ENCODE results near the gene CDH4.

Gene CDH4

GRCh38 chr20:61710108-61710507 lies 458.0 kb downstream of the CDH4 start:
- no peak for DNase-seq (ENCODE audit: low read depth in 2 of 2)

GRCh38 chr20:61712688-61713087 lies 460.6 kb downstream of the CDH4 start:
- DNase-seq (ENCODE audit: low read depth in 2 of 2): no peak

GRCh38 chr20:61718361-61719005 lies 466.4 kb downstream of the CDH4 start:
- DNase-seq (ENCODE audit: low read depth in 2 of 2): no peak

GRCh38 chr20:61719691-61720347 lies 467.8 kb downstream of the CDH4 start:
- peak in 1 of 2 donors; percentile 9 for DNase-seq (ENCODE audit: low read depth in 2 of 2)

- DNase-seq (ENCODE audit: low read depth in 2 of 2): no peak
Measured at GRCh38 chr20:61720348-61720696, 468.3 kb downstream of the CDH4 start.

- DNase-seq (ENCODE audit: low read depth in 2 of 2): no peak
Measured at GRCh38 chr20:61722146-61722678, 470.2 kb downstream of the CDH4 start.

- no peak for DNase-seq (ENCODE audit: low read depth in 2 of 2)
Measured at GRCh38 chr20:61723529-61724257, 471.6 kb downstream of the CDH4 start.

- DNase-seq (ENCODE audit: low read depth in 2 of 2): no peak
Measured at GRCh38 chr20:61724376-61724775, 472.3 kb downstream of the CDH4 start.

GRCh38 chr20:61725145-61725544 lies 473.1 kb downstream of the CDH4 start:
- DNase-seq (ENCODE audit: low read depth in 2 of 2): no peak

- no peak for DNase-seq (ENCODE audit: low read depth in 2 of 2)
Measured at GRCh38 chr20:61725966-61726365, 473.9 kb downstream of the CDH4 start.

- no peak for DNase-seq (ENCODE audit: low read depth in 2 of 2)
Measured at GRCh38 chr20:61726979-61727378, 474.9 kb downstream of the CDH4 start.

GRCh38 chr20:61727761-61728160 lies 475.7 kb downstream of the CDH4 start:
- DNase-seq (ENCODE audit: low read depth in 2 of 2): no peak

GRCh38 chr20:61728326-61728725 lies 476.3 kb downstream of the CDH4 start:
- DNase-seq (ENCODE audit: low read depth in 2 of 2): no peak

GRCh38 chr20:61728786-61729770 lies 477.0 kb downstream of the CDH4 start:
- no peak for DNase-seq (ENCODE audit: low read depth in 2 of 2)

- DNase-seq (ENCODE audit: low read depth in 2 of 2): no peak
Measured at GRCh38 chr20:61730631-61731362, 478.7 kb downstream of the CDH4 start.

- DNase-seq (ENCODE audit: low read depth in 2 of 2): no peak
Measured at GRCh38 chr20:61731363-61732181, 479.5 kb downstream of the CDH4 start.

- no peak for DNase-seq (ENCODE audit: low read depth in 2 of 2)
Measured at GRCh38 chr20:61732511-61733210, 480.6 kb downstream of the CDH4 start.

- DNase-seq (ENCODE audit: low read depth in 2 of 2): no peak
Measured at GRCh38 chr20:61733216-61733615, 481.2 kb downstream of the CDH4 start.
